ENCODE results near the gene CAPN3.

The CAPN3 gene

DNA sequence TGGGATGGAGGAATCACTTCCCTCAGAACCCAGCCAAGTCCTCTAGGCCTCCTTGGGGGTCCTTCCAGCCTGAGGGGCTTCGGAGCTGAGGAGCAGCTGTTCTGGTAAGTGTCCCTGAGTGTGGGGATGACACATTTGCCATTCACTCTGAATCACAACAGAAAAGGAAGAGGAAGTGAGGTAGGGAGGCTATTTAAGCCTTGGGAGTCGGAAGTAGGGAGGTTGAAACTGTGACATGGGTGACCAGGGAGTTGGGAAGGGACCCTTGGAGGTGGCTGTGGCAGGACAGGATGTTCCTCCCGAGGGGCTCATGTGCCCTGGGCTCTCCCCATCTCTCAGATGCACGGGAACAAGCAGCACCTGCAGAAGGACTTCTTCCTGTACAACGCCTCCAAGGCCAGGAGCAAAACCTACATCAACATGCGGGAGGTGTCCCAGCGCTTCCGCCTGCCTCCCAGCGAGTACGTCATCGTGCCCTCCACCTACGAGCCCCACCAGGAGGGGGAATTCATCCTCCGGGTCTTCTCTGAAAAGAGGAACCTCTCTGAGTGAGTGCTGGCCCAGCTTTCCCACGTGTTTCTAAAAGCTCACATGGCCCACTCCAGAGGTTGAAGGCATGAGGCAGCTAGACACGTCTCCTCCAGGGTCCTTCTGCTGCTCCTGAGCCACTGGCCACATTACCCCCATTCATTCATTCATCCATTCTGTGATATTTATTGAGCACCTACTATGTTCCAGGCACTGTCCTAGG is 43.3 kb downstream of the CAPN3 start:
- no peaks in the 10 kb centered on the region for H3K27me3 Mint-ChIP-seq
- peaks cover 6% of the 10 kb centered on the region for H3K4me1 Mint-ChIP-seq
- no peaks in the 10 kb centered on the region for H3K9me3 Mint-ChIP-seq
- no peak overlapping the region for H3K4me3 Mint-ChIP-seq
- peak overlapping the region in 1 of 2 donors; percentile 27 for H3K27ac Mint-ChIP-seq
- ATAC-seq, result no peak
- DNase-seq, result no peak

DNA sequence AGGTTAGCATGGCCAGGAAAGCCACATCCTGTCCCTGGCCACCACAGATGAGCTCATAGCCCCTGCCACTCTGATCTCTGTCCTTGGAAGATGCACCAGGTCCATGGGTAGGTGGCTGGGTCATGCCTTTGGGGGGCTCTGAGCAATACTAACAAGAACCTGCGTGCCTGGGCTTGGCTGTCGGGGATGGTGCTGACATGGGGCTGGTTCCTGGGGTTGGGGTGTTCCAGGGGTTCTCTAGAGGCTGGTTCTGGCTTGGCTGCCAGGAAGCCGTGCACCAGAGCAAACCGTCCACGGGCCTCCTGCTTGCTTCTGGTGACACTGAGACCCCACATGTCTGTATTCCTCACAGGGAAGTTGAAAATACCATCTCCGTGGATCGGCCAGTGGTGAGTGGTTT is 44.1 kb downstream of the CAPN3 start:
- Mint-ChIP-seq H3K4me3 (no peak overlapping the region), H3K27ac (no peak overlapping the region), H3K4me1 (peaks cover 6% of the 10 kb centered on the region), H3K27me3 (no peaks in the 10 kb centered on the region), H3K9me3 (no peaks in the 10 kb centered on the region)
- ATAC-seq (no peak), DNase-seq (no peak)

DNA sequence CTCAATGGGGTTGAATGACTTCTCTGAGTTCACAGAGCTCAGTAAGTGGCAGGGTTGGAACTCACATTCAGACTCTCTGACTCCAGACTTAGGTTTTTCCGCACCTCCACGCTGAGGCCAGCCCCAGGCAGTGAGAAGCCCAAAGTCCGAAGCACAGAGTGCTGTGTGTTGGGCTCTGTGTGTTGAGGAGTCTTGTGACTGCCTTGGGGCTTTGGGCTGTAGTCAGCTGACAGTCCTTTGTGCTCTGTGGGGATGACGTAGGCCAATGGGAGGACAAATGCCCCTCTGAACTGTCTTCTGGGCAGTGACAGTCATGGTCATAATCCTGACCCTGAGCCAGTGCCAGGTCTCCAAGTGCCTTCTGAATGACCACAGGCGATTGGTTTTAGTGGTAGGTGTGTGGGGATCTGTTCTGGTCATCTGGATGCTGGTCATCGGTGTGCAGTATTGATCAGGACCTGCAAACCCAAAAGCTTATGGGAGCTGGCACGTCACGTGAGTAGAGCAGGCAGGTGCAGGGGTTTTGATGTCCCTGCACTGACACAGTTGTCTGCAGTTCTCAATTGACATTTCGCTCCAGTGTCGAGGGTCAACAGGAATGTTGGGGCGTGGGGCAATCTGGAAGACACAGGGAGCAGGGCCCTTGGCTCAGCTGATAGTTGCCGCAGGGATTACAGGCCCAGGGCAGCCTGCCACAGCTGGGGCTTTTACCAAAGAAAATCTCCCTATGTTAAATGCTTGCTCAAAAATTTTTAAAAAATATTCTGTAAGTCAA is 45.3 kb downstream of the CAPN3 start:
- DNase-seq (no peak), ATAC-seq (no peak)
- Mint-ChIP-seq H3K4me1 (peaks cover 6% of the 10 kb centered on the region), H3K27ac (no peak overlapping the region), H3K27me3 (no peaks in the 10 kb centered on the region), H3K4me3 (no peak overlapping the region), H3K9me3 (no peaks in the 10 kb centered on the region)

DNA sequence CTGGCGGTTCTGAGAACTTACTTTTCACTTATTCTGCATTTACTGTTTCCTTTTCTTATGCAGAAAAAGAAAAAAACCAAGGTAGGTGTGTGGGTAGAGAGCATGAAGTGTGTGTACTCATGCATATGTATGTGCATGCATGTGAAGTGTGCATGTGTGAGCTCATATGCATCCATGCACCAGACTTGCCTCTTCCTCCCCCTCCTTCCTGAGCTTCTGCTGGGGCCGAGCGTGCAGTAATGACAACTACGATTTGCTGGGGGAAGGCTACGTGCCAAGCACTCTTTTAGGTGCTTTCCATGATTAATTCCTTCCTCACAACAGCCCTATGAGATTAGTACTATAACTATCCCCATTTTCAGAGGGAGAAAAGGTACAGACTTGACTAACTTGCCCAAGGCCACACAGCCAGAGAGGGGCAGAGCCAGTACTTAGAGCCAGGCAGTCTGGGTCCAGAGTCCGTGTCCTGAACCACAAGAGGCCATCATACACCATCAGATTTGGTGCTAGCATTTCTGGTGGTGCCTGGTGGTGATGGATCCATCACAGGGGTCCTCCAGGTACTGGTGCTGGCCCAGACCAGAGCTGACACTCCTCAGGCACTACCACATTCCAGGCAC is 46.7 kb downstream of the CAPN3 start:
- ATAC-seq (no peak), DNase-seq (no peak)
- H3K27me3 Mint-ChIP-seq, result no peaks in the 10 kb centered on the region
- no peak overlapping the region for H3K27ac Mint-ChIP-seq
- peaks cover 6% of the 10 kb centered on the region for H3K4me1 Mint-ChIP-seq
- H3K4me3 Mint-ChIP-seq, result no peak overlapping the region
- H3K9me3 Mint-ChIP-seq, result no peaks in the 10 kb centered on the region

DNA sequence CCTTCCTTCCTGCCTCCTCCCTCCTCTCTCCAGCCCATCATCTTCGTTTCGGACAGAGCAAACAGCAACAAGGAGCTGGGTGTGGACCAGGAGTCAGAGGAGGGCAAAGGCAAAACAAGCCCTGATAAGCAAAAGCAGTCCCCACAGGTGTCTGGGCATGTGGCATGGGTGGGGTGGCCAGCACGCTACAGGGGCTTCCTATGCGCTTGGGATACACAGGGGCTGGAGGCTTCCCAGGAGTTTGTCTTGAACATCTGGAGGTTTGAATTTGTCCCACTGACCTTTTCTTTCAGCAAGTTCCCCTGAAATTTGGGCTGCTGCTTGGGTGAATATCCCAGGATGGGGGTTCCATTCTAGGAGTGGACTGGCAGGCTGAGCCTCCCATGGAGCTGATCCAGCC is 48.9 kb downstream of the CAPN3 start:
- DNase-seq (no peak), ATAC-seq (no peak)
- no peaks in the 10 kb centered on the region for H3K27me3 Mint-ChIP-seq
- H3K27ac Mint-ChIP-seq, result peak overlapping the region in 1 of 2 donors; percentile 73
- H3K4me3 Mint-ChIP-seq, result no peak overlapping the region
- H3K4me1 Mint-ChIP-seq, result no peaks in the 10 kb centered on the region
- no peaks in the 10 kb centered on the region for H3K9me3 Mint-ChIP-seq

DNA sequence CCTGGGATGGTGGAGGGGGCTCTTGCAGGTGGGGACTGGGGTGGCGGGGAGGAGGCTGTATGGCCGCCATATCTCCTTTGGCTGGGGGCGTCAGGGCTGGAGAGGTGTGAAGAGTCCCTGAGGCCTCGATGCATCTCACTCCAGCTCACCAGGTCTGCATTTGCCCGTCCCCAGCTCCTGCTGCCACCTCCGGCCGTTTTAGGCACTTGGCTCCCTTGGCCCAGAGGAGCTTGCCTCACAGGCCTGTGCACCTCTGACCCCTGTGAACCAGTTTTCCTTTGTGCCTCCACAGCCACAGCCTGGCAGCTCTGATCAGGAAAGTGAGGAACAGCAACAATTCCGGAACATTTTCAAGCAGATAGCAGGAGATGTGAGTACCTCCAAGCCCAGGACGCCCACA is 49.7 kb downstream of the CAPN3 start:
- no peak for ATAC-seq
- no peak overlapping the region for H3K4me3 Mint-ChIP-seq
- no peaks in the 10 kb centered on the region for H3K9me3 Mint-ChIP-seq
- no peaks in the 10 kb centered on the region for H3K4me1 Mint-ChIP-seq
- H3K27ac Mint-ChIP-seq, result no peak overlapping the region
- H3K27me3 Mint-ChIP-seq, result no peaks in the 10 kb centered on the region
- DNase-seq, result no peak

DNA sequence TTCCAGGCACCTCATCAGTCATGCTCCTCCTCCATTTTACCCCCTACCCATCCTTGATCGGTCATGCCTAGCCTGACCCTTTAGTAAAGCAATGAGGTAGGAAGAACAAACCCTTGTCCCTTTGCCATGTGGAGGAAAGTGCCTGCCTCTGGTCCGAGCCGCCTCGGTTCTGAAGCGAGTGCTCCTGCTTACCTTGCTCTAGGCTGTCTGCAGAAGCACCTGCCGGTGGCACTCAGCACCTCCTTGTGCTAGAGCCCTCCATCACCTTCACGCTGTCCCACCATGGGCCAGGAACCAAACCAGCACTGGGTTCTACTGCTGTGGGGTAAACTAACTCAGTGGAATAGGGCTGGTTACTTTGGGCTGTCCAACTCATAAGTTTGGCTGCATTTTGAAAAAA is 52.6 kb downstream of the CAPN3 start:
- DNase-seq (no peak), ATAC-seq (no peak)
- no peak overlapping the region for H3K27ac Mint-ChIP-seq
- H3K9me3 Mint-ChIP-seq, result no peaks in the 10 kb centered on the region
- H3K27me3 Mint-ChIP-seq, result no peaks in the 10 kb centered on the region
- H3K4me3 Mint-ChIP-seq, result no peak overlapping the region
- no peaks in the 10 kb centered on the region for H3K4me1 Mint-ChIP-seq

DNA sequence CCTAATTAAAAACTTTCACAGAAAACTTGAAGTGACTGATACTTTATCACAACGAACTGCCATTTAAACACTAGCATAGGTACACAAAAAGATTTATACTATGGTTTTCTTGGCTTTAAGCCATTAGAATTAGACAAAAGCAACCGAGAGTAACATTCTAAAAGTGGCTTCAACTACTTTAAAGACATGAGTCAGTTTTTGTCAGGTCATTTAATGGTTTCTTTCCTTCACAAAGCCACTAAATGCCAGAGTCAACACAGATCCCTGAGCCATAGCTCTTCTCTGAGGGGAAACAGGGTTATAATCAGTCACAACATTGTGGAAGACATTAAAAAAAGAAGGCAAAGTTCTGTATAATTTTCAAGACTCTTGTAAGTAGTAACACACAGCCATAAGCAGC is 54.6 kb downstream of the CAPN3 start:
- ATAC-seq (no peak), DNase-seq (no peak)
- H3K4me3 Mint-ChIP-seq, result no peak overlapping the region
- no peaks in the 10 kb centered on the region for H3K27me3 Mint-ChIP-seq
- no peaks in the 10 kb centered on the region for H3K9me3 Mint-ChIP-seq
- no peak overlapping the region for H3K27ac Mint-ChIP-seq
- H3K4me1 Mint-ChIP-seq, result no peaks in the 10 kb centered on the region

DNA sequence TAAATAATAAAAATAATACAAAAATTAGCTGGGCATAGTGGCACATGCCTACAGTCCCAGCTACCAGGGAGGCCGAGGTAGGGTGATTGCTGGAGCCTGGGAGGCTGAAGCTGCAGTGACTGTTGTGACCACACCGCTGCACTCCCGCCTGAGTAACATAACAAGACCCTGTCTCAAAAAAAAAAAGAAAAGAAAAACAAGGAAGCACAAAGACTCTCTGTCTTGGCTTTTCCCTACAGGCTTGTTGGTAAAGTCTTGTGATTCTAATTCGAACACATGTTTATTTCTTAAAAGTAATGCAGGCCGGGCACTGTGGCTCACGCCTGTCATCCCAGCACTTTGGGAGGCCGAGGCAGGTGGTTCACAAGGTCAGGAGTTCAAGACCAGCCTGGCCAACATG is 60.1 kb downstream of the CAPN3 start:
- H3K4me3 Mint-ChIP-seq, result no peak overlapping the region
- no peaks in the 10 kb centered on the region for H3K27me3 Mint-ChIP-seq
- DNase-seq, result no peak
- H3K27ac Mint-ChIP-seq, result no peak overlapping the region
- no peaks in the 10 kb centered on the region for H3K4me1 Mint-ChIP-seq
- ATAC-seq, result no peak
- H3K9me3 Mint-ChIP-seq, result no peaks in the 10 kb centered on the region

DNA sequence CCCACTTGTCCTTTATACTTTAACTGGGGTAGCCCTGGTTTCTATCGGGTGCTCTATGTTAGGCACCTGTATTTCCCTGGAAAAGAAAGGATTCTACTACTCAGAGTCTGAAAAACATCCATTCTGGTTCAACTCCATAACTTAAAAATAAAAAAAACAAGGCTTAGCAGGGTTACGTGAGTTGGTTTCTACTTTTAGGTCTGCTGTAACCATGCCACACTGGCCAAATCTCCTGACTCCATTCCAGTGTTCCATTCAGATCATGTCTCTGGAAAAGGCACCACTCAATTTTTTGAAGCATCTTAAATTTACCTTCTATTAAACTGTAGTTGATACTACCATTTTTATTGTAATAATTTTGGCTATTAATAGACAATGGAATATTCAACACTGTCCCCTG is 62.1 kb downstream of the CAPN3 start:
- no peaks in the 10 kb centered on the region for H3K27me3 Mint-ChIP-seq
- H3K9me3 Mint-ChIP-seq, result no peaks in the 10 kb centered on the region
- H3K4me1 Mint-ChIP-seq, result no peaks in the 10 kb centered on the region
- no peak for ATAC-seq
- DNase-seq, result no peak
- H3K27ac Mint-ChIP-seq, result peak overlapping the region in 1 of 2 donors; percentile 85
- H3K4me3 Mint-ChIP-seq, result no peak overlapping the region

DNA sequence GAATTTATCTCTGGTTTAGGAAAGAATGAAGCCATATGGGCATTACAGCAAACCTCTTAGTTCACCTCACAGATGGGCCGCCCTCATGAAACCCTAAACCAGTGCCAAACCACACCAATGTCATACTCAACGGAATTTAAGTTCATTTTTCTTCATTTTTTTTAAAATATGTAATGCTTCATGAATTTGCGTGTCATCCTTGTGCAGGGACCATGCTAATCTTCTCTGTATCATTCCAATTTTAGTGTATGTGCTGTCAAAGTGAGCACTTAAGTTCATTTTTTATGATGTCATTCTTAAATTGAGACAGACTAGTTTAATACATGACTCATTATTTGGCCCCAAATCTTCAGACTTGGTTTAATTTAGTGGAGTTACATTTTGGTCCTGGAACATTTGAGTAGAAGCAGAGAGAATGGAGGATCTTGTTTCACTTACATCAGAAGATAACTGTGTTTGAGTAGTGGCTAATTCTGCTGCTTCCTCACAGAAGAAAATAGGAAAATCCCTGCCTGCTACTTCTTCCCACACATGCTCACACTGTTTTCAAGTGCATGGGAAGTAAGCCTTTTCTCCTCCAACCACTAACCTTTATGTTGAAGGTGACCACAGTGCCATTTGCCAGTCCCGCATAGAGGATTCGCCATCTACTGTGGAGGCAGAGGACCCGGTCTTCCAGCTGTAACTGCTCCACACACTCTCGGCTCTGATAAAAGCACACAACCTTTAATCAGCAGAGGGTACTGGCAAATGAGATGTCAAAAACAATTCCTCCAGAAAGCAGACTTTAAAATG is 68.3 kb downstream of the CAPN3 start:
- Mint-ChIP-seq H3K4me3 (no peak overlapping the region), H3K4me1 (peaks cover 5% of the 10 kb centered on the region), H3K27ac (no peak overlapping the region), H3K27me3 (no peaks in the 10 kb centered on the region), H3K9me3 (no peaks in the 10 kb centered on the region)
- no peak for DNase-seq
- ATAC-seq, result no peak

DNA sequence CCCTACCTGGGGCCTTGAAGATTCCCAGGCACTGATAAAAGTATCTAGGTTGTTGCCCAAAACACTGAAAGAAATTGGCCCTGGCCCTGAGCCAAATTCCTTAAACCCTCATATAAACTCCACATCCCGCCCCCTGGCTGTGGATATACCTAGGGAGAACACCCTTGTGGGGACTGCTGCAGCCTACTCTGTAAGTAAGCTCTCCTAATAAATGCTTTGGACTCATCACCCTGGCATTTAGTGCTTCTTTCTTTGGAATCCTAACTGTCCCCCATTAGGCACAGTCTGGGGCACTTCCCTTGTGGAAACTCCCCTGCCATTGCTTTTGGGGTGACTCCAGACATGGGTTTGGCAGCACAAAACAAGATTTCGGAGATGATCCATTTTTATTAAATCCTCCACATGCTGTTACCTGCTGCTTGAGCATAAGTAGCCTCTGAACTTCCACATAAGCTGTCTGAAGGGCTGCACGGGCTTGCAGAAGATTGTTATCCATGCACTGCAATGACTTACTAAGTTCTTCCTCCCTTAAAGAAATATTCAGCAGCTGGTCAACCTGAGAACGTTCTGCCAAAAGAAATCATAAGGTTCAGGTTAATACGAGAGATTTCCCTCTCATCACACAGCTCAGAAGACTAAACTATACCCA is 85.2 kb downstream of the CAPN3 start:
- H3K4me1 Mint-ChIP-seq, result no peaks in the 10 kb centered on the region

DNA sequence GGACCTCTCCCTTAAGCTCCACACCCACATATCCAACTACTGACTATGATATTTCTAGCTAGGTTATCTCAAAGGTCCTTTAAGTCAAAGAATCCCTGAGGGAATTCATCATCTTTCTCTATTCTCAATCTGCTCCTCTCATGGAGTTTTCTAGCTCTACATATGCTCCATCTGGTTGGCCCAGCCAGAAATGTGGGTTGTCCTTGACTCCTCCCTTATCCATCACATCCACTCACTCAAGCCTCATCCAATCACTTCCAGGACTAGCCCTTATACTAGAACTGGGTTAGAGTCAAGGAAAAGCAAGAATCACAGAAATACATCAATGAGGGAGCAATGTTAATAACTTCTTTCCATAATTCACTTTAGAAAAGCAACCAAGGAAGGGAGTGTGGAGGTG is 86.2 kb downstream of the CAPN3 start:
- no peak overlapping the region for H3K4me3 Mint-ChIP-seq
- H3K27me3 Mint-ChIP-seq, result no peaks in the 10 kb centered on the region
- DNase-seq (no peak), ATAC-seq (no peak)
- H3K4me1 Mint-ChIP-seq, result no peaks in the 10 kb centered on the region
- no peaks in the 10 kb centered on the region for H3K9me3 Mint-ChIP-seq
- peak overlapping the region in 1 of 2 donors; percentile 10 for H3K27ac Mint-ChIP-seq

More for the DNA sequence above, 85.2 kb downstream of the CAPN3 start:
- DNase-seq (no peak), ATAC-seq (no peak)
- no peaks in the 10 kb centered on the region for H3K27me3 Mint-ChIP-seq
- no peaks in the 10 kb centered on the region for H3K9me3 Mint-ChIP-seq
- no peak overlapping the region for H3K4me3 Mint-ChIP-seq
- H3K27ac Mint-ChIP-seq, result no peak overlapping the region

DNA sequence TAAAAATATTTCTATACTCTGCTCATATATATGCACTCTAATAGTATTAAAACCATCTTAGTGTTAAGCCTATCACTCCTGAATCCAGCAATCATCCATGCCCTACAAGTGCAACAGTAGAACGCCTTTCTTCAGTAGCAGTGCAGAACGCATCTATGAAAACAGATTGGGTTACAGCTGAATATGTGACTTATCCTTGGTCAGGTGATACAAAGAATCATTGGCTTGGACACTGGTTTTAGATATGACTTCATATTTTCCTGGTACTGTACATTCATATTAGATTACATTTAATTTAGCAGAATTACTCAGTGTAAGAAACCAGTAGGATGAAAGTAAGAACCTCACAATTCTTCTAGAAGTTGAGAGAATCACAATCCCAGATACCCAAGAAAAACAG is 88.3 kb downstream of the CAPN3 start:
- DNase-seq, result no peak
- Mint-ChIP-seq H3K9me3 (no peaks in the 10 kb centered on the region), H3K4me1 (no peaks in the 10 kb centered on the region)

DNA sequence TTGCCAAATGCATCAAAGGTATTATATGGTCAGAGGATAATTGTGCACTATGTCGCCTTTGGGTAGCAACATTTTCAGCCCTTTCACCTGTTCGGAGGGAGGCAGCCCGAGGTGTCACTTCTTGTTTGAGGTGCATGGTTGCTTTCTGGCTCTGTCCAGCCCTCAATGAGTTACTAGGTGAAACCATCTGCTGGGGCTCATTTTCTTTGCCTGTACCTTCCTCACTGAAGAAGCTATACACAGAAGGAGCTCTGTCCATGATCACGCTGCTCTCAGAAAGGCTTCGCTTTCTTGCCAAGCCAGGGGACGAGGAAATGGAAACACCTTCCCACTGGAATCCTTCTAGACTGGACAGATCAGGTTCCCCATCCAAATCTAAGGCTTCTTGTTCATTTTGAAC is 89.0 kb downstream of the CAPN3 start:
- peak overlapping the region in 1 of 2 donors; percentile 71 for H3K27ac Mint-ChIP-seq
- no peaks in the 10 kb centered on the region for H3K27me3 Mint-ChIP-seq
- no peak for DNase-seq
- no peak for ATAC-seq
- H3K4me1 Mint-ChIP-seq, result no peaks in the 10 kb centered on the region
- H3K9me3 Mint-ChIP-seq, result no peaks in the 10 kb centered on the region
- H3K4me3 Mint-ChIP-seq, result no peak overlapping the region

More for the DNA sequence above, 88.3 kb downstream of the CAPN3 start:
- no peak for ATAC-seq
- H3K27ac Mint-ChIP-seq, result no peak overlapping the region
- no peak overlapping the region for H3K4me3 Mint-ChIP-seq
- no peaks in the 10 kb centered on the region for H3K27me3 Mint-ChIP-seq

All from stimulated activated naive CD8-positive, alpha-beta T cell treated with anti-CD3 and anti-CD28 coated beads, Interleukin-15, amount 100 ng/mL, for 72 hours (primary cell).